ENCODE data around the gene KDM4C. TPM values are rescaled to one million over a fixed set of nuclear protein-coding genes. Genes with fewer than 3 reads are reported as not detected.

KDM4C gene
- total and polyA plus RNA-seq, 2 of the 13 experiments (the other 11 are each of a cell fraction or from before 2014, with no cell fraction given): 19.4 to 23.6 TPM

DNA sequence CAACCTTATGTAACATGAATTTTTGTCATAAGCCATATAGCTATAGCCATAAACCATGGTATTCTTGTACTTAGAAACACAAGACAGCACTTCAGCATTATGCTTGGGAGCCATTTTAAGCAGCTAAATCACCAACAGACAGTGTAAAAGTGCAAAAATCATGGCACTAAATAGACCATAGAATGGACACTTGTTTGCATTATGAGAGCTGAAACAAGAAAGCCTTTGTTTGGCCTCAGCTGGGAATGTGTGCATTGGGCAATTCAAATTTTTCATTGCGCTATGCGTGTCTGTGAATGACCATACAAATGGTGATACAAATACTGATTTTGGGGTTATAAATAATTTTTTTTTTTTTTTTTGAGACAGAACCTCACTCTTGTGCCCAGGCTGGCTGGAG is 23.7 kb downstream of the KDM4C start (continued):
- TF ChIP-seq, protein P1, sequence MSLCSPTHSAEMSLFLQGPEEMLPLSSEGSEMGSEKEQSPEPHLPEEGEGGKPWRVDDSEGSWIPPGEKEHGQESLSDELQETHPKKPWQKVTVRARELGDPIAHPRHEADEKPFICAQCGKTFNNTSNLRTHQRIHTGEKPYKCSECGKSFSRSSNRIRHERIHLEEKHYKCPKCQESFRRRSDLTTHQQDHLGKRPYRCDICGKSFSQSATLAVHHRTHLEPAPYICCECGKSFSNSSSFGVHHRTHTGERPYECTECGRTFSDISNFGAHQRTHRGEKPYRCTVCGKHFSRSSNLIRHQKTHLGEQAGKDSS (CRISPR knock-in tag; IDR thresholded peaks at IDR 0.05; ENCODE audit: borderline replicate concordance, low read depth): no peak
- no peak for TF ChIP-seq ZNF773 (CRISPR knock-in tag; IDR thresholded peaks at IDR 0.05; ENCODE audit: borderline replicate concordance)
- no peak for TF ChIP-seq ZC3H4 (CRISPR knock-in tag; IDR thresholded peaks at IDR 0.05; ENCODE audit: borderline replicate concordance)
- peak; percentile 50; the same call in 1 of the 2 replicates for TF ChIP-seq TARDBP (CRISPR knock-in tag; IDR thresholded peaks at IDR 0.05)
- no peak for TF ChIP-seq ZNF780A (CRISPR knock-in tag; IDR thresholded peaks at IDR 0.05)
- TF ChIP-seq ZNF747 (CRISPR knock-in tag; IDR thresholded peaks at IDR 0.05; ENCODE audit: borderline replicate concordance): no peak
- TF ChIP-seq, protein P2, sequence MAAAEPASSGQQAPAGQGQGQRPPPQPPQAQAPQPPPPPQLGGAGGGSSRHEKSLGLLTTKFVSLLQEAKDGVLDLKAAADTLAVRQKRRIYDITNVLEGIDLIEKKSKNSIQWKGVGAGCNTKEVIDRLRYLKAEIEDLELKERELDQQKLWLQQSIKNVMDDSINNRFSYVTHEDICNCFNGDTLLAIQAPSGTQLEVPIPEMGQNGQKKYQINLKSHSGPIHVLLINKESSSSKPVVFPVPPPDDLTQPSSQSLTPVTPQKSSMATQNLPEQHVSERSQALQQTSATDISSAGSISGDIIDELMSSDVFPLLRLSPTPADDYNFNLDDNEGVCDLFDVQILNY (CRISPR knock-in tag; conservative IDR thresholded peaks at IDR 0.05): no peak
- no peak for TF ChIP-seq ZNF891 (CRISPR knock-in tag; IDR thresholded peaks at IDR 0.05)
- TF ChIP-seq, protein P3, sequence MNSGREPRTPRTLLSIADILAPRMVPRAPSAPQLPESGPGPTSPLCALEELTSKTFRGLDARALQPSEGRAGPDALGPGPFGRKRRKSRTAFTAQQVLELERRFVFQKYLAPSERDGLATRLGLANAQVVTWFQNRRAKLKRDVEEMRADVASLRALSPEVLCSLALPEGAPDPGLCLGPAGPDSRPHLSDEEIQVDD (CRISPR knock-in tag; IDR thresholded peaks at IDR 0.05; ENCODE audit: borderline replicate concordance): no peak
- TF ChIP-seq ZNF256 (CRISPR knock-in tag; conservative IDR thresholded peaks at IDR 0.05): no peak
- TF ChIP-seq ZNF546 (CRISPR knock-in tag; conservative IDR thresholded peaks at IDR 0.05): no peak
- TF ChIP-seq ZNF510 (CRISPR knock-in tag; IDR thresholded peaks at IDR 0.05; ENCODE audit: low read depth): no peak
- TF ChIP-seq WIZ (CRISPR knock-in tag; IDR thresholded peaks at IDR 0.05): no peak
- no peak for TF ChIP-seq ATF7 (IDR thresholded peaks at IDR 0.05)
- TF ChIP-seq ATF7 (CRISPR knock-in tag; IDR thresholded peaks at IDR 0.05): no peak
- TF ChIP-seq, protein P4, sequence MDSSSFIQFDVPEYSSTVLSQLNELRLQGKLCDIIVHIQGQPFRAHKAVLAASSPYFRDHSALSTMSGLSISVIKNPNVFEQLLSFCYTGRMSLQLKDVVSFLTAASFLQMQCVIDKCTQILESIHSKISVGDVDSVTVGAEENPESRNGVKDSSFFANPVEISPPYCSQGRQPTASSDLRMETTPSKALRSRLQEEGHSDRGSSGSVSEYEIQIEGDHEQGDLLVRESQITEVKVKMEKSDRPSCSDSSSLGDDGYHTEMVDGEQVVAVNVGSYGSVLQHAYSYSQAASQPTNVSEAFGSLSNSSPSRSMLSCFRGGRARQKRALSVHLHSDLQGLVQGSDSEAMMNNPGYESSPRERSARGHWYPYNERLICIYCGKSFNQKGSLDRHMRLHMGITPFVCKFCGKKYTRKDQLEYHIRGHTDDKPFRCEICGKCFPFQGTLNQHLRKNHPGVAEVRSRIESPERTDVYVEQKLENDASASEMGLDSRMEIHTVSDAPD (CRISPR knock-in tag; IDR thresholded peaks at IDR 0.05): peak; percentile 67; the same call in 1 of the 2 replicates
- TF ChIP-seq TBP (CRISPR knock-in tag; IDR thresholded peaks at IDR 0.05): no peak
- no peak for TF ChIP-seq ZNF274 (CRISPR knock-in tag; IDR thresholded peaks at IDR 0.05)
- TF ChIP-seq ZNF263 (CRISPR knock-in tag; IDR thresholded peaks at IDR 0.05): no peak
- no peak; the same call in 1 of the 2 replicates for TF ChIP-seq CHD4 (IDR thresholded peaks at IDR 0.05; ENCODE audit: borderline replicate concordance, low read length)
- TF ChIP-seq, protein P5, sequence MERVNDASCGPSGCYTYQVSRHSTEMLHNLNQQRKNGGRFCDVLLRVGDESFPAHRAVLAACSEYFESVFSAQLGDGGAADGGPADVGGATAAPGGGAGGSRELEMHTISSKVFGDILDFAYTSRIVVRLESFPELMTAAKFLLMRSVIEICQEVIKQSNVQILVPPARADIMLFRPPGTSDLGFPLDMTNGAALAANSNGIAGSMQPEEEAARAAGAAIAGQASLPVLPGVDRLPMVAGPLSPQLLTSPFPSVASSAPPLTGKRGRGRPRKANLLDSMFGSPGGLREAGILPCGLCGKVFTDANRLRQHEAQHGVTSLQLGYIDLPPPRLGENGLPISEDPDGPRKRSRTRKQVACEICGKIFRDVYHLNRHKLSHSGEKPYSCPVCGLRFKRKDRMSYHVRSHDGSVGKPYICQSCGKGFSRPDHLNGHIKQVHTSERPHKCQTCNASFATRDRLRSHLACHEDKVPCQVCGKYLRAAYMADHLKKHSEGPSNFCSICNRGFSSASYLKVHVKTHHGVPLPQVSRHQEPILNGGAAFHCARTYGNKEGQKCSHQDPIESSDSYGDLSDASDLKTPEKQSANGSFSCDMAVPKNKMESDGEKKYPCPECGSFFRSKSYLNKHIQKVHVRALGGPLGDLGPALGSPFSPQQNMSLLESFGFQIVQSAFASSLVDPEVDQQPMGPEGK (CRISPR knock-in tag; IDR thresholded peaks at IDR 0.05): no peak
- no peak for TF ChIP-seq FIP1L1 (IDR thresholded peaks at IDR 0.05; ENCODE audit: borderline replicate concordance, insufficient read depth, low read depth, low read length)
- TF ChIP-seq ZNF446 (CRISPR knock-in tag; IDR thresholded peaks at IDR 0.05): no peak
- TF ChIP-seq, protein P6, sequence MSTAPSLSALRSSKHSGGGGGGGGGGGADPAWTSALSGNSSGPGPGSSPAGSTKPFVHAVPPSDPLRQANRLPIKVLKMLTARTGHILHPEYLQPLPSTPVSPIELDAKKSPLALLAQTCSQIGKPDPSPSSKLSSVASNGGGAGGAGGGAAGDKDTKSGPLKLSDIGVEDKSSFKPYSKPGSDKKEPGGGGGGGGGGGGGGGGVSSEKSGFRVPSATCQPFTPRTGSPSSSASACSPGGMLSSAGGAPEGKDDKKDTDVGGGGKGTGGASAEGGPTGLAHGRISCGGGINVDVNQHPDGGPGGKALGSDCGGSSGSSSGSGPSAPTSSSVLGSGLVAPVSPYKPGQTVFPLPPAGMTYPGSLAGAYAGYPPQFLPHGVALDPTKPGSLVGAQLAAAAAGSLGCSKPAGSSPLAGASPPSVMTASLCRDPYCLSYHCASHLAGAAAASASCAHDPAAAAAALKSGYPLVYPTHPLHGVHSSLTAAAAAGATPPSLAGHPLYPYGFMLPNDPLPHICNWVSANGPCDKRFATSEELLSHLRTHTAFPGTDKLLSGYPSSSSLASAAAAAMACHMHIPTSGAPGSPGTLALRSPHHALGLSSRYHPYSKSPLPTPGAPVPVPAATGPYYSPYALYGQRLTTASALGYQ (CRISPR knock-in tag; IDR thresholded peaks at IDR 0.05): no peak
- peak; percentile 37 for TF ChIP-seq XRCC5 (optimal IDR thresholded peaks at IDR 0.05; ENCODE audit: low read length)
